PFSK-1 (cell line): ENCODE data around the gene FMNL3.
A peak's percentile ranks its signal among the peaks of the same experiment; 100 is the strongest.

ENCODE experiments used
- FOXP2 ChIP-seq: optimal IDR thresholded peaks from 2 replicates; pipeline ENCODE3; 2011; ENCODE audit warnings: borderline replicate concordance, control low read depth, inconsistent platforms; ENCODE audit not compliant: insufficient read depth; ENCODE audit errors: extremely low read length, extremely low read depth
- POLR2AphosphoS5 ChIP-seq: IDR thresholded peaks from 2 replicates; pipeline ENCODE4 v1.6.1; 2012; ENCODE audit warnings: low read depth, mild to moderate bottlenecking, control low read depth, low read length, moderate library complexity
- SIN3A ChIP-seq: IDR thresholded peaks from 2 replicates; pipeline ENCODE4 v1.6.1; 2012; ENCODE audit warnings: mild to moderate bottlenecking, low read length, moderate library complexity, borderline replicate concordance; ENCODE audit not compliant: insufficient read depth
- TAF1 ChIP-seq: IDR thresholded peaks from 2 replicates; pipeline ENCODE4 v1.6.1; 2012; ENCODE audit warnings: low read length, control low read depth, borderline replicate concordance; ENCODE audit not compliant: insufficient read depth
- TF ChIP-seq, protein P1 (sequence below), 2 experiments: IDR thresholded peaks; 2 replicates each; pipeline versions ENCODE4 v1.6.1 to v1.8.0; 2011 to 2012; ENCODE audit warnings: low read depth in 2 of 2, low read length in 2 of 2, control low read depth in 1 of 2, inconsistent platforms in 1 of 2, mild to moderate bottlenecking in 1 of 2, moderate library complexity in 1 of 2; ENCODE audit not compliant: insufficient read depth in 1 of 2

The FMNL3 gene

DNA sequence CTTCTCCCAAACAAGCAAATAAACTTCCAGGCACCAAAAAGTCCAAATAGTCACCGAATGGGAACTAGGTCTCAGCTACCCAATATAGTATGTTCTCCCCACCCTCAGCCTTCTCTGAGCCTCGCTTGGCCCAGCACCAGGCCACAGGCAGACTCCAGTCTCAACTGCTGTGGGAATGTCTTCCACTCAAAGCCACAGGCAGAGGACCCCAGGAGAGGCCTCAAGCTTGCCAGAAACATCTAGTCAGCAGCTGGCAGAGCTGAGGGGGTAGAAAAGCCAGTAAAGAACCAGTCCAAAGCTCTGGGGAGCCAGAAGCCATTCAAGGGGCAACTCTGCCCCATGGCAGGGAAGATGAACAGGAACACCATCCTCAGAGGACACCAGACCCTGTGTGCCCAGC lies 41.8 kb downstream of the FMNL3 start:
- TF ChIP-seq FOXP2 (no peak), POLR2AphosphoS5 (no peak), SIN3A (no peak), TAF1 (no peak)
- TF ChIP-seq, protein P1, sequence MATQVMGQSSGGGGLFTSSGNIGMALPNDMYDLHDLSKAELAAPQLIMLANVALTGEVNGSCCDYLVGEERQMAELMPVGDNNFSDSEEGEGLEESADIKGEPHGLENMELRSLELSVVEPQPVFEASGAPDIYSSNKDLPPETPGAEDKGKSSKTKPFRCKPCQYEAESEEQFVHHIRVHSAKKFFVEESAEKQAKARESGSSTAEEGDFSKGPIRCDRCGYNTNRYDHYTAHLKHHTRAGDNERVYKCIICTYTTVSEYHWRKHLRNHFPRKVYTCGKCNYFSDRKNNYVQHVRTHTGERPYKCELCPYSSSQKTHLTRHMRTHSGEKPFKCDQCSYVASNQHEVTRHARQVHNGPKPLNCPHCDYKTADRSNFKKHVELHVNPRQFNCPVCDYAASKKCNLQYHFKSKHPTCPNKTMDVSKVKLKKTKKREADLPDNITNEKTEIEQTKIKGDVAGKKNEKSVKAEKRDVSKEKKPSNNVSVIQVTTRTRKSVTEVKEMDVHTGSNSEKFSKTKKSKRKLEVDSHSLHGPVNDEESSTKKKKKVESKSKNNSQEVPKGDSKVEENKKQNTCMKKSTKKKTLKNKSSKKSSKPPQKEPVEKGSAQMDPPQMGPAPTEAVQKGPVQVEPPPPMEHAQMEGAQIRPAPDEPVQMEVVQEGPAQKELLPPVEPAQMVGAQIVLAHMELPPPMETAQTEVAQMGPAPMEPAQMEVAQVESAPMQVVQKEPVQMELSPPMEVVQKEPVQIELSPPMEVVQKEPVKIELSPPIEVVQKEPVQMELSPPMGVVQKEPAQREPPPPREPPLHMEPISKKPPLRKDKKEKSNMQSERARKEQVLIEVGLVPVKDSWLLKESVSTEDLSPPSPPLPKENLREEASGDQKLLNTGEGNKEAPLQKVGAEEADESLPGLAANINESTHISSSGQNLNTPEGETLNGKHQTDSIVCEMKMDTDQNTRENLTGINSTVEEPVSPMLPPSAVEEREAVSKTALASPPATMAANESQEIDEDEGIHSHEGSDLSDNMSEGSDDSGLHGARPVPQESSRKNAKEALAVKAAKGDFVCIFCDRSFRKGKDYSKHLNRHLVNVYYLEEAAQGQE (IDR thresholded peaks at IDR 0.05; ENCODE audit: insufficient read depth in 1 of 2, low read depth in 2 of 2, low read length in 2 of 2), result no peak

DNA sequence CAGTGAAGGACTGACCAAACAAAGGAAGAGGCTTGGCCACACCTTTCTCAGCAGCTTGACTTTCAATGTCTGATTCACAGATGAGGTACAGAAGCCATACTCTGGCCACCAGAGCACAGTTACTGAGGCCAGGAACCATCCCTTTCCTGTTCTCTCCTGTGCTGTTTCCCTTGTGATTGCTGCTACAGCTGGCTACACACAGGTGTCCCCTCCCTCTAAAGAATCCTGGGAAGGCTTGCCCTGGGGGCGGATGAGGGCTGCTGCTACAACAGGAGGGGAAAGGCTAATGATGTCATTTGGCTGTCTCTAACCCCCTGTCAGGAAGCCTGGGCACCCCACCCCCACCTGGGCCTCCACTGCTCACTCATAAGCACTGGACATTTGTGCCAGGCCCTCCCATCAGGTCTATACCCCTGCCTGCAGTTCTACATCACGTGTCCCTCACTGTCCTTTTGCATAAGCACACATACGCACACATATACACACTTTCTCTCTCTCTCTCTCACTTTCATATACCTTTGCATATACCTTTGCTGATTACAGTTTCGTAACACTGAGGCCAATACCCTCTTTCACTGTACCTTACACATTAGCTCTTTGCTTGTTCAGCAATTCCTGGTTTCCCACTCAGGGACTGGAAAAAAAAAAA lies 42.5 kb downstream of the FMNL3 start:
- TF ChIP-seq POLR2AphosphoS5 (no peak), FOXP2 (no peak), TAF1 (no peak), SIN3A (no peak)
- TF ChIP-seq, protein P1 (IDR thresholded peaks at IDR 0.05; ENCODE audit: insufficient read depth in 1 of 2, low read depth in 2 of 2, low read length in 2 of 2), result no peak

DNA sequence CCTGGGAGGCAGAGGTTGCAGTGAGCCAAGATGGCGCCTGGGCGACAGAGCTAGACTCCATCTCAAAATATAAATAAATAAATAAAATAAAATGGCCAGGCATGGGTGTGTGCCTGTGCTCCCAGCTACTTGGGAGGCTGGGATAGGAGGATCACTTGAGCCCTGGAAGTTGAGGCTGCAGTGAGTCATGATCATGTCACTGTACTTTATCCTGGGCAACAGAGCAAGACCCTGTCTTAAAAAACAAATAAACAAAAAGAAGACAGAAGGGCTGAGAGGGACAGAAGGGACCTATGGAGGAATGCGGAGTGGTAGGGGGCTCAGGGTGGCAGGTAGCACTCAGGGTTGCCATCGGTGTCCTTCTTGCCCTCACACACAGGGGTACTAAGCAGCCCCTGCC lies 43.0 kb downstream of the FMNL3 start:
- TF ChIP-seq, protein P1 (IDR thresholded peaks at IDR 0.05; ENCODE audit: insufficient read depth in 1 of 2, low read depth in 2 of 2, low read length in 2 of 2), result no peak
- TF ChIP-seq TAF1 (no peak), FOXP2 (no peak), POLR2AphosphoS5 (no peak), SIN3A (no peak)

DNA sequence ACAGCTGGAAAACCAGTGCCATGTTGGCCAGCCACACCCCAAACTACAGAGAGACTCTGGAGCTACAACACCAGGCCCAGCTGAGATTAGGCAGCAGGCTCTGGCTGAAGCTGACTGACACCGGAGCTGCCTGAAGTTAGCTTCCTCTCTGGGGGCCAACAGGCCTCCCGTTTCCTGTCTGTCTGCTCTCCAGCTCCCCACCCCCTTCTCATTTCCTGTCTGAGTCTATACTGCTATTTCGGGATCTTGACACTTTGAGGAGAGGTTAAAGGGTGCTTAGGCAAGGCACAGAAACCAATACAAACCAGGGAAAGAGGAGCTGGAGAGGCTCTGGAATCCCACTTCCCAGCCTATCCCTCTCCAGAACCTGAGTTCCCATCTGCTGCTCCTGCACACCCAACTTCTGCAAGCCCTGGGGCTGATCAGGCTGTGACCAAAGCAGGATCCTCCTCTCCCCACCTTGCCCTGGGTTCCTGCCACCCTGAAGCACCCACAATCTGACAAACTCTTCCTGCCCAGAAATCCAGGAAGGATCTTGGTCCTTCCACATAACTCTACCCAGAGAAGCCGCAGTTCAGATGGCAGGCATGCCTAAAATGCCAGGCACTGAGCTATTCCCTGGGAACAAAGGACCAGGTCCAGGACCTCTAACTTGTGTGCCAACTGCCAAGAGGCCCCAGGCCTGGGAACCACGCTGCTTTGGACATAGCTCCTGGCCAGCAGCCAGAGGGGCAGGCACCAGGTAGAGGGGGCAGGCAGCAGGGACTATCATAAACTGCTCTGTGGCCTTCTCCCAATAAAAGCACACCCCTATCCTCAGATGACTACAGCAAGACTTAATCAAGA lies 44.0 kb downstream of the FMNL3 start:
- TF ChIP-seq POLR2AphosphoS5 (0 out of 2 replicates have a peak, but pooled peaks have one; percentile 37), TAF1 (no peak), SIN3A (peak; percentile 95; the same call in 1 of the 2 replicates), FOXP2 (peak; percentile 59)
- TF ChIP-seq, protein P1 (IDR thresholded peaks at IDR 0.05; ENCODE audit: insufficient read depth in 1 of 2, low read depth in 2 of 2, low read length in 2 of 2), result peak in 1 of 2 experiments; percentile 76; a peak in 2 of 4 replicates
